NCI-H2029 (cell line): Measurements from ENCODE around the gene RYK.
A peak's percentile ranks its signal among the peaks of the same experiment; 100 is the strongest.
"Not testable (repeated sequence)": the region's sequence is repeated elsewhere in the genome, so short reads cannot be mapped to it uniquely, and the experiment has no call there.

Experiments
- DNase-seq: peaks from one replicate; lab custom pipeline; 2025; lab: John Stamatoyannopoulos, UW

The RYK gene

GRCh38 chr3:134253475-134254226 is 3.0 kb upstream of the RYK start:
- no peak for DNase-seq

- DNase-seq: no peak
These were observed 2.1 kb upstream of the RYK start for GRCh38 chr3:134252766-134253165.

GRCh38 chr3:134251731-134252391 is 1.2 kb upstream of the RYK start:
- no peak for DNase-seq

- peak; percentile 25 for DNase-seq
These were observed 533 bp downstream of the RYK start for GRCh38 chr3:134249935-134250716.

- DNase-seq: no peak
These were observed 1.3 kb downstream of the RYK start for GRCh38 chr3:134249296-134249841.

GRCh38 chr3:134244921-134245320 is 5.7 kb downstream of the RYK start:
- no peak for DNase-seq

GRCh38 chr3:134242649-134243617 is 7.7 kb downstream of the RYK start:
- no peak for DNase-seq

- no peak for DNase-seq
These were observed 11.1 kb downstream of the RYK start for GRCh38 chr3:134239538-134239937.

GRCh38 chr3:134237454-134238145 is 13.1 kb downstream of the RYK start:
- DNase-seq: no peak

GRCh38 chr3:134236505-134237170 is 14.0 kb downstream of the RYK start:
- DNase-seq: no peak

- no peak for DNase-seq
These were observed 15.0 kb downstream of the RYK start for GRCh38 chr3:134235577-134236076.

GRCh38 chr3:134232951-134233350 is 17.7 kb downstream of the RYK start:
- no peak for DNase-seq

GRCh38 chr3:134232151-134232550 is 18.5 kb downstream of the RYK start:
- DNase-seq: no peak

GRCh38 chr3:134231131-134231530 is 19.5 kb downstream of the RYK start:
- no peak for DNase-seq

GRCh38 chr3:134229038-134229437 is 21.6 kb downstream of the RYK start:
- no peak for DNase-seq

- no peak for DNase-seq
These were observed 22.2 kb downstream of the RYK start for GRCh38 chr3:134228479-134228878.

GRCh38 chr3:134228035-134228434 is 22.6 kb downstream of the RYK start:
- no peak for DNase-seq

- DNase-seq: not testable (repeated sequence)
These were observed 25.9 kb downstream of the RYK start for GRCh38 chr3:134224796-134225156.

- no peak for DNase-seq
These were observed 27.8 kb downstream of the RYK start for GRCh38 chr3:134222835-134223234.

- no peak for DNase-seq
These were observed 33.8 kb downstream of the RYK start for GRCh38 chr3:134216851-134217250.
